GM12873 (cell line): ENCODE results near the gene CNR1.

Experiments
- TF ChIP-seq, protein P1 (sequence below): IDR thresholded peaks from 2 replicates; pipeline ENCODE4 v1.5.1; 2012; ENCODE audit warnings: low read depth, mild to moderate bottlenecking, moderate library complexity, low read length, control low read depth; ENCODE audit not compliant: insufficient read depth; ENCODE audit errors: missing control alignments

Gene CNR1

GRCh38 chr6:88120635-88121034 lies 45.5 kb downstream of the CNR1 start:
- TF ChIP-seq, protein P1, sequence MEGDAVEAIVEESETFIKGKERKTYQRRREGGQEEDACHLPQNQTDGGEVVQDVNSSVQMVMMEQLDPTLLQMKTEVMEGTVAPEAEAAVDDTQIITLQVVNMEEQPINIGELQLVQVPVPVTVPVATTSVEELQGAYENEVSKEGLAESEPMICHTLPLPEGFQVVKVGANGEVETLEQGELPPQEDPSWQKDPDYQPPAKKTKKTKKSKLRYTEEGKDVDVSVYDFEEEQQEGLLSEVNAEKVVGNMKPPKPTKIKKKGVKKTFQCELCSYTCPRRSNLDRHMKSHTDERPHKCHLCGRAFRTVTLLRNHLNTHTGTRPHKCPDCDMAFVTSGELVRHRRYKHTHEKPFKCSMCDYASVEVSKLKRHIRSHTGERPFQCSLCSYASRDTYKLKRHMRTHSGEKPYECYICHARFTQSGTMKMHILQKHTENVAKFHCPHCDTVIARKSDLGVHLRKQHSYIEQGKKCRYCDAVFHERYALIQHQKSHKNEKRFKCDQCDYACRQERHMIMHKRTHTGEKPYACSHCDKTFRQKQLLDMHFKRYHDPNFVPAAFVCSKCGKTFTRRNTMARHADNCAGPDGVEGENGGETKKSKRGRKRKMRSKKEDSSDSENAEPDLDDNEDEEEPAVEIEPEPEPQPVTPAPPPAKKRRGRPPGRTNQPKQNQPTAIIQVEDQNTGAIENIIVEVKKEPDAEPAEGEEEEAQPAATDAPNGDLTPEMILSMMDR = no peak

DNA sequence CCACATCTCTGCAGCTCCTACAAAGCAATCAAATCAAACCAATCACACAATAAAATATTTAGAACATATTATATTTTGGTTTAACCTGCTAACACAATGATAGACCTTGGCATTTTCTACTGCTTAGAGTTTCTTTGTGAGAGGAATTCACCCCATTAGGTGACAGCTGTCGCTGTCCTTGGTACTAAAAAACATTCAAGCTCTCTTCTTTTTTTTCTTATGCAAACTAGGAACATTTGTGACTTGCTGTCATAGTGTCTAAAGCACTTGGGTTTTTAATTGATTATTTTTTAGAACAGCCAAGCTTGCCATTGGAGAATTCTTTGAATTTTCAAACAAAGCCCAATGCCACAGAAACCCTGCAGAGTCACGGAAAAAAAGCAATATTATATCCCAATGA lies 46.4 kb downstream of the CNR1 start:
- TF ChIP-seq, protein P1 = no peak

GRCh38 chr6:88116276-88116675 lies 49.9 kb downstream of the CNR1 start:
- TF ChIP-seq, protein P1 = no peak

DNA sequence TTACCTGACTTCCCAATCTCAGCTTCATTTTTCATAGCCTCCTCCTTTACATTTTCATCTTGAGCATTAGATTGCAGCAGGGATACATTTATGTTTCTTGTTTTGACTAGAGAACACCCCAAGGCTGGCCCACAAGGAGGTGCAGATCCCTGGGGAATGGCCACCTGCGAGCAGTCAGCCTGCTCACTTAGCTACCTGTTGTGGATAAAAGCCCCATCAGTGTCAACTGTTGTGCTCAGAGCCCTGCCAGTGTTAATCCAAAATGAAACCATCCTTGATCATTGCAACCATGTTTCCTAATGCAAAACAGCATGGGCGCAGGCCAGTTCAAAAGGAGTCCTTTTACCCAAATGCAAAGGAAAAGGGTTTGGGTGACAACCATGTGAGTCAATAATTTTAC lies 50.8 kb downstream of the CNR1 start:
- TF ChIP-seq, protein P1 = no peak

DNA sequence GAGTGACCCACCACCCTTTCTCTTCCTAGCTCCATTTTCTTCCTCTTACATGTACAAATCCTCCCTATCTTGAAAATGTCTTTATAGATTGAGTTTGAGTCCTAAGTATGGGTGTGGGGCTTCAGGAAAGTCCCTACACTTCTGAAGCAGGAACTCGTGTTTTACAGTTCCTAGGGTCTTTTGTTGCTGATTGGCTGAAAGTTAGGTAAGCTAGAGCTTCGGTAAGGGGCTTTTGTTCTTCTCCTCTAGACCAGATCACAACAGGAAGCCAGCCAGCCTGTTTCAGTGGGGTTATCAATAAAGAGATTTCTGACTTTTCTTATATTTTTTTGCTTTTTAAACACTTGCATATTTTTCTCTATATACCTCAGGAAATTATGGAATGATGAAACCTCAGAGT lies 51.3 kb downstream of the CNR1 start:
- TF ChIP-seq, protein P1 = no peak

DNA sequence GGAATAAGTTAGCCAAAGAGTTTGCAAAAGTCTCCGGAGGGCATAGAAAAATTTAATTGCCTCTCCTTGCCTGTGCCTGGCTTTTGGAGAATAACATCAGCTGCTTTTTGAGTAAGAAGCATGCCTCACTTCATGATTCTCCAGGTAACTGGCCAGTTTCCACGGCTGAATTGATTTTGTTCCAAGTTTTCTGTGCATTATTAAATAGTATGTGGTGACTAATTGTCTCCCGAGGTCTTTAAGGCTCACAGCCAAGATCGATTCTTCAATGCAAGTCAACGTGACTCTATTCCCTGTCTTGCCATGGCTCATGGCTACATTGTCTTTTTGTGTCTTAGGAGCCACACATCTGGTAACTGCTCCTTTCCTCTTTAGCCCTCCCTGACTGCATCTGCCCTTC lies 54.2 kb downstream of the CNR1 start:
- TF ChIP-seq, protein P1 = no peak

GRCh38 chr6:88107241-88107640 lies 58.9 kb downstream of the CNR1 start:
- TF ChIP-seq, protein P1 = no peak

DNA sequence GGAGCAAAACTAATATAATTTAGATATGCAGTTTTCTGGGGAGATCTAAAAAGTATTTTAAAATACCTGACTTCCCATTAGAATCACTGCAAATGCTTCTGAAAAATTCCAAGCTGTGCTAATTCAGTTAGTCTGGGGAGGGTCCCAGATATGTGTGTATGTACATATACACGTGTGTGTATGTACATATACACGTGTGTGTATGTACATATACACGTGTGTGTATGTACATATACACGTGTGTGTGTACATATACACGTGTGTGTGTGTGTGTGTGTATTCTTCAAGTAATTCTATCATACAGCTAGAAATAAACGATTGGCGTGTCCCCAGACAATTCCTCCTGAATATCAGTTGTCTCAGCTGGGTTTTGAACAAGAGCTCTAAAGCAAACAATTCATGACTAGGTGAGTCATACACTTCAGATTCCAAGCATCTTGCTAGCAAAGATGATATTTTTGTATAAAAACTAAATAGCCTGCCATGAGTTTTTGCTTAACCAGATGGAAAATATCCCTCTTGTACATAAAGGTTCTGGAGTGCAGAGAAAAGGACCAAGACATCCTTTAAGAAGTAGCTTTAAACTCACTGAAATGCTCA lies 60.3 kb downstream of the CNR1 start:
- TF ChIP-seq, protein P1 = no peak
